Measurements from ENCODE around the gene CCDC34. TPM values are rescaled to one million over a fixed set of nuclear protein-coding genes. Genes with fewer than 3 reads are reported as not detected.
"Not testable (repeated sequence)": the region's sequence is repeated elsewhere in the genome, so short reads cannot be mapped to it uniquely, and the experiment has no call there.

Gene CCDC34
- total and polyA plus RNA-seq, 2 of the 4 experiments (the other 2 are of a cell fraction): 2.5 to 4.5 TPM

DNA sequence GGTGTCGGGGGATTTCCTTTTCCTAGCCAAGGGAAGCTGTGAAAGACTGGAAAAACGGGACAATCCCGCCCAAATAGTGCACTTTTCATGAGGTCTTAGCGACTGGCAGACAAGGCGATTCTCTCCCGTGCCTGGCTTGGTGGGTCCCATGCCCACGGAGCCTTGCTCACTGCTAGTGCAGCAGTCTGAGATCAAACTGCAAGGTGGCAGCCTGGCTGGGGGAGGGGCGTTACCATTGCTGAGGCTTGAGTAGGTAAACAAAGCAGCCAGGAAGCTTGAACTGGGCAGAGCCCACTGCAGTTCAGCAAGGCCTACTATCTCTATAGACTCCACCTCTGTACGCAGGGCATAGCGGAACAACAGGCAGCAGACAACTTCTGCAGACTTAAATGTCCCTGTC, 41.7 kb downstream of the CCDC34 start:
- H3K79me1 ChIP-seq (ENCODE audit: low read depth in 1 of 2, low read length in 2 of 2); H3K4me2 ChIP-seq (ENCODE audit: low read depth, low read length); H4K8ac ChIP-seq (ENCODE audit: low read depth in 2 of 2, low read length in 2 of 2); H2AK5ac ChIP-seq (ENCODE audit: low read depth, low read length); in situ Hi-C loops (cut with MboI; ENCODE audit: low sequenced_read_pairs); H4K20me1 ChIP-seq (ENCODE audit: insufficient read depth, low read length); H3K9me1 ChIP-seq (ENCODE audit: insufficient read depth, low read length); H3K23ac ChIP-seq (ENCODE audit: low read depth, low read length); ATAC-seq (ENCODE audit: low read depth); H3K18ac ChIP-seq (ENCODE audit: low read depth, low read length); H2BK120ac ChIP-seq (ENCODE audit: low read depth, low read length); H3K9me3 ChIP-seq (ENCODE audit: control insufficient read depth, insufficient read depth, low read length); H3K9ac ChIP-seq (ENCODE audit: low read depth, low read length); H2BK15ac ChIP-seq (ENCODE audit: low read depth, low read length); H3K14ac ChIP-seq (replicated peaks; ENCODE audit: low read depth, low read length); dilution Hi-C loops (cut with HindIII; ENCODE audit: low sequenced_read_pairs, unreplicated experiment); intact Hi-C loops (cut with micrococcal nuclease); H3K27me3 ChIP-seq (ENCODE audit: control insufficient read depth, insufficient read depth, low read length); DNase-seq; H2AFZ ChIP-seq (replicated peaks; ENCODE audit: low read length, poor library complexity); H2BK5ac ChIP-seq (ENCODE audit: low read depth, low read length, poor library complexity, severe bottlenecking); POLR2A ChIA-PET (ENCODE audit: unreplicated experiment); H3K36me3 ChIP-seq (ENCODE audit: control insufficient read depth, insufficient read depth, low read length); H3K4me1 ChIP-seq (ENCODE audit: control insufficient read depth, insufficient read depth, low read length); H3K4ac ChIP-seq (ENCODE audit: low read depth, low read length); H3K27ac ChIP-seq (ENCODE audit: insufficient read depth, low read length); BruUV-seq (replicated peaks); H2BK20ac ChIP-seq (ENCODE audit: low read depth, low read length); H4K5ac ChIP-seq (ENCODE audit: low read depth, low read length); H2AK9ac ChIP-seq (replicated peaks; ENCODE audit: low read depth, low read length, poor library complexity); H3K56ac ChIP-seq (ENCODE audit: extremely low read depth, insufficient read depth, low read length); H4K91ac ChIP-seq (ENCODE audit: insufficient read depth, low read depth, low read length); H3K4me3 ChIP-seq (ENCODE audit: insufficient read depth, low read depth, low read length): not testable (repeated sequence)
- WGBS, 2 experiments (ENCODE audit: extremely low coverage in 2 of 2, insufficient read length in 1 of 2): 91% methylated on average over 7 of the region's 10 CpGs; no CpG with 5 or more reads in 1 of the 2 experiments
- CTCF ChIA-PET: interaction anchor here (0.6 kb wide), 1 partner anchor 90 kb away, joined by 3 read pairs; no protein-coding TSS in a partner anchor

All from IMR-90 (cell line).